Measurements from ENCODE around the gene PRRG4.

Gene PRRG4

DNA sequence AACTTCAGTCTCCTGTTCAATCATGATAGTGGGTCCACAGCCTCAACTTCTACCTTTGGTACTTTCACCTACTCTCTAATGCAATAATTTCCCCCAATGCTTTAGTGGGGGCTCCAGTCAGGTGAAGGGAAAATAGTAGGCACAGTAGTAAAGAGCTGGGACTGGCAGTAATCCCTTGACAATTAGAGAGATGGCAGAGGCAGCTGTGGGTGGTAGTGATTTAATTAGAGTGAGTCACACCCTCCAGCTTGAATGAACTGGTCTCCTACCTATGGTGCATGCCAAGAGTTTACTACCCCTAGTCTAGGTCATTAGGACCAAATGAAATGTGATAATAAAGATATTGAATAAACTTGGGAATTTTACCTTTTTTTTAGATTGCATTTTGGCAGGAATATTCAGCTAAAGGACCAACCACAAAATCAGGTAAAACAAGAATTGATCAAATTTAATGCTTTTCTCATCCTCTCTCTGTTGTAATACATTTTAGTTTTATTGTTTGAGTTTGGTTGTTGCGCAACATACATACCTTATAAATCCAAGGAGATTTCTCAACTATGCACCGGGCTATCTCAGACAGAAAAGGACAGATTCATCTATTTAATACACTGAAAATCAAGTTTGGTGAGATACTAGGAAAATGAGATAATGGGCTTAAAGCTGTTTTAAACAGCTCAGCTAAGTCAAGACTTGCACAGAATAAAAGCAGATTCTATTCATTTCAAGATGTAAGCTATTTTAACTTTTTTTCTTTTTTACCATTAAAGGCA lies 9.0 kb downstream of the PRRG4 start:
- DNase-seq (ENCODE audit: low read depth): no peak
- TF ChIP-seq, protein P1, sequence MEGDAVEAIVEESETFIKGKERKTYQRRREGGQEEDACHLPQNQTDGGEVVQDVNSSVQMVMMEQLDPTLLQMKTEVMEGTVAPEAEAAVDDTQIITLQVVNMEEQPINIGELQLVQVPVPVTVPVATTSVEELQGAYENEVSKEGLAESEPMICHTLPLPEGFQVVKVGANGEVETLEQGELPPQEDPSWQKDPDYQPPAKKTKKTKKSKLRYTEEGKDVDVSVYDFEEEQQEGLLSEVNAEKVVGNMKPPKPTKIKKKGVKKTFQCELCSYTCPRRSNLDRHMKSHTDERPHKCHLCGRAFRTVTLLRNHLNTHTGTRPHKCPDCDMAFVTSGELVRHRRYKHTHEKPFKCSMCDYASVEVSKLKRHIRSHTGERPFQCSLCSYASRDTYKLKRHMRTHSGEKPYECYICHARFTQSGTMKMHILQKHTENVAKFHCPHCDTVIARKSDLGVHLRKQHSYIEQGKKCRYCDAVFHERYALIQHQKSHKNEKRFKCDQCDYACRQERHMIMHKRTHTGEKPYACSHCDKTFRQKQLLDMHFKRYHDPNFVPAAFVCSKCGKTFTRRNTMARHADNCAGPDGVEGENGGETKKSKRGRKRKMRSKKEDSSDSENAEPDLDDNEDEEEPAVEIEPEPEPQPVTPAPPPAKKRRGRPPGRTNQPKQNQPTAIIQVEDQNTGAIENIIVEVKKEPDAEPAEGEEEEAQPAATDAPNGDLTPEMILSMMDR (IDR thresholded peaks at IDR 0.05; ENCODE audit: control insufficient read depth, insufficient read depth, low read depth, low read length, missing control alignments): no peak
- no peak overlapping the region for H3K4me3 ChIP-seq (ENCODE audit: control insufficient read depth, low read depth, low read length)

DNA sequence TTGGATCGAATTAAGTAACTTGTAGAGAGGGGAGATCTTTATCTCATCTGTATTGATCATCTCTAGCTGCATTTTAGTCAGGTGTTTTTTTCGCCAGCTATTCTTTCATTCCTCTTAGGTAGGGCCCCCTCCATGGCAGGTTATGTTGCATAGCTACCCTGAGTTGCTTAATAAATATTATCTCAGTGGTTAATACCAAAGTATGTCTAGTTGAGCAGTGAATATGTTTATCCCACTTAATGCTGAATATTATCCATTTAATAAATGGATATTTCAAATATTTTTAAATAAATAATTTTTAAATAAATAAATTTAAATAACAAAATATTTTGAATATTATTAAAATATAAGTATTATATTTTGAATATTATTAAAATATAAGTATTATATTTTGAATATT lies 9.6 kb downstream of the PRRG4 start:
- TF ChIP-seq, protein P1 (IDR thresholded peaks at IDR 0.05; ENCODE audit: control insufficient read depth, insufficient read depth, low read depth, low read length, missing control alignments): no peak
- DNase-seq (ENCODE audit: low read depth): no peak
- H3K4me3 ChIP-seq (ENCODE audit: control insufficient read depth, low read depth, low read length): no peak overlapping the region

DNA sequence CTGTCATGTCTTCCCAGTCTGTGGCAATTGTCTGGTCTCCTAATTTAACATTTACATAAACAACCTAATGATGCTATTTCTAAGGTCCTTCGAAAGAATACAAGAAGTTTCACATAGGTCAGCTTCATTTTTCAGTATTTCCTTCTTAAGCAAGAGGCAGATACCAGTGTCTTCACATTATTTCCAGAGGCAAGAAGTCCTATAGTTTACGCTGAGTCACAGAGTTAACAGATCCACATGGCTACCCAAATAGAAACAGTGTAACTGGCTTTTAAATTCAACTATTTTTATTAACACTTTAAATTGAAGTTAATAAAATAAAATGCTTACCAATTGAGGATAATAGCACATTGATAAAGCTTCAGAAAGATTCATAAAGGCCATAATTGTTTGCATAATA lies 10.9 kb downstream of the PRRG4 start:
- DNase-seq (ENCODE audit: low read depth): no peak
- TF ChIP-seq, protein P1 (IDR thresholded peaks at IDR 0.05; ENCODE audit: control insufficient read depth, insufficient read depth, low read depth, low read length, missing control alignments): no peak
- H3K4me3 ChIP-seq (ENCODE audit: control insufficient read depth, low read depth, low read length): no peak overlapping the region

DNA sequence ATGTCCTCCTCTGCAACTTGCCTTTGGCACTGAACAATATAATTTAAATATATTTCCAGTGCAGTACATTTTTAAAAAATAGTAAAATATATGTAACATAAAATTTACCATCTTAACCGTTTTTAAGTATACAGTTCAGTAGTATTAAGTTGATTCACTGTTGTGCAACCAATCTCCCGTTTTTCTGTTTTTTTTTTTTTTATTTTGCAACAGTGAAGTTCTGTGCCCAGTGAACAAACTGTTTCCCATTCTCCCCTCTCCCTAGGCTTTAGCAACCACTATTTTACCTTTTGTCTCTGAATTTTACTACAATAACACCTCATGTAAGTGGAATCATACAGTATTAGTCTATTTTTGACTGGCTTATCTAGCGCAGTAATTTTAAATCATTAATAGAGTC lies 13.8 kb downstream of the PRRG4 start:
- DNase-seq (ENCODE audit: low read depth): no peak
- TF ChIP-seq, protein P1 (IDR thresholded peaks at IDR 0.05; ENCODE audit: control insufficient read depth, insufficient read depth, low read depth, low read length, missing control alignments): no peak
- H3K4me3 ChIP-seq (ENCODE audit: control insufficient read depth, low read depth, low read length): no peak overlapping the region

DNA sequence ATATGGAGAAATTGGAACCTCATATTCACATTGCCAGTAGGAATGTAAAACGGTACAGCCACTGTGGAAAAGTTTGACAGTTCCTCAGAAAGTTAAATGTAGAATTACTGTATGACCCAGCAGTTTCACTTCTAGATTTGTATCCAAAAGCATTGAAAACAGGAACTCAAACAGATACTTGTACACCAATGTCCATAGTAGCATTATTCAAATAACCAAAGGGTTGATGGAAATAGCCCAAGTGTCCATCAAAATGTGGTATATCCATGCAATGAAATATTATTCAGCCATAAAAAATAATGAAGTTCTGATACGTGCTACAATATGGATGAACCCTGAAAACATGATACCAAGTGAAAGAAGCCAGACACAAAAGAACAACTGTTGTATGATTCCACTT lies 17.8 kb downstream of the PRRG4 start:
- H3K4me3 ChIP-seq (ENCODE audit: control insufficient read depth, low read depth, low read length): no peak overlapping the region
- TF ChIP-seq, protein P1 (IDR thresholded peaks at IDR 0.05; ENCODE audit: control insufficient read depth, insufficient read depth, low read depth, low read length, missing control alignments): no peak
- no peak for DNase-seq (ENCODE audit: low read depth)

DNA sequence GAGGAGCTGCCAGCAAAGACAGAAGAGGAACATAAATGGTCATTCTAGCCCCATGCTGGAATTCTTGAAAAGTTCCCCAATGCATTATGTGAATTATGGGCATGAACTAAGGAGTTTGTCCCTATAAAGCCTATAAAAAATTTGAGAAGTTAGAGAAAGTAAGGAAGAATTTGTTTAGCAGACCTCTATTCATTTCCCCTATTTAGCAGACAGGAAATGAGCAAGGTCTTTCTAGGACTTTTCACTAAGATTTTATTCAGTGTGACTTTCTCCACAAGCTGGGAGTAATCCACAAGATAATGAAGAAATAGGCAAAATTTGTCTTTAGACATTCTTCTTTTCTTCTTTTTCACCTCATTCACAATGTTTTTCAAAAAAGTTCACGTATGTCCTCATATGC lies 20.0 kb downstream of the PRRG4 start:
- DNase-seq (ENCODE audit: low read depth): no peak
- TF ChIP-seq, protein P1 (IDR thresholded peaks at IDR 0.05; ENCODE audit: control insufficient read depth, insufficient read depth, low read depth, low read length, missing control alignments): no peak

More for the DNA sequence above, 20.0 kb downstream of the PRRG4 start:
- H3K4me3 ChIP-seq (ENCODE audit: control insufficient read depth, low read depth, low read length): no peak overlapping the region

All from AG09309 (cell line).